ENCODE data around the gene CTAGE6. TPM values are rescaled to one million over a fixed set of nuclear protein-coding genes. Genes with fewer than 3 reads are reported as not detected.

CTAGE6 gene
- total RNA-seq, 1 experiment from 2014 or later = not detected

Other genes starting within 250 kb of the CTAGE6 start
- 0.29 and 1.3 TPM in 2 replicates for gene CTAGE15, start 185.9 kb downstream of the CTAGE6 start, total RNA-seq (2014; rRNA removed)
- 7.9 and 9.7 TPM in 2 replicates for gene TCAF2, start 136.7 kb downstream of the CTAGE6 start, total RNA-seq (2014; rRNA removed)
- gene TCAF1, start 144.5 kb upstream of the CTAGE6 start, total RNA-seq (2014; rRNA removed) = 12.4 and 16.9 TPM in 2 replicates
- gene OR2F2, start 177.5 kb upstream of the CTAGE6 start, total RNA-seq (2014; rRNA removed) = not detected in 2 replicates
- gene OR2F1, start 197.1 kb upstream of the CTAGE6 start, total RNA-seq (2014; rRNA removed) = not detected in 2 replicates
- not detected in 2 replicates for gene OR6B1, start 242.6 kb upstream of the CTAGE6 start, total RNA-seq (2014; rRNA removed)